ENCODE data around the gene SULT1E1. TPM values are rescaled to one million over a fixed set of nuclear protein-coding genes. Genes with fewer than 3 reads are reported as not detected.

The SULT1E1 gene
- total RNA-seq, 1 donor from 2014 or later = 15.3 TPM

GRCh38 chr4:69860521-69861298, 765 bp upstream of the SULT1E1 start:
- H3K27ac Mint-ChIP-seq = no peak overlapping the region
- no peak overlapping the region for H3K4me3 Mint-ChIP-seq (ENCODE audit: low read depth)
- no peak for DNase-seq (ENCODE audit: low spot score, unreplicated experiment)
- H3K27me3 Mint-ChIP-seq = no peaks in the 10 kb centered on the region
- TF ChIP-seq CTCF (IDR thresholded peaks at IDR 0.05; ENCODE audit: unreplicated experiment) = no peak
- peaks cover 4% of the 10 kb centered on the region for H3K4me1 Mint-ChIP-seq (ENCODE audit: low read depth)
- H3K9me3 Mint-ChIP-seq (ENCODE audit: low read depth) = peaks cover 4% of the 10 kb centered on the region
- H3K36me3 Mint-ChIP-seq (ENCODE audit: insufficient read depth) = no peaks in the 10 kb centered on the region

- Mint-ChIP-seq H3K36me3 (ENCODE audit: insufficient read depth) (no peaks in the 10 kb centered on the region), H3K27ac (no peak overlapping the region), H3K4me1 (ENCODE audit: low read depth) (peaks cover 4% of the 10 kb centered on the region), H3K9me3 (ENCODE audit: low read depth) (peaks cover 4% of the 10 kb centered on the region), H3K27me3 (no peaks in the 10 kb centered on the region), H3K4me3 (ENCODE audit: low read depth) (no peak overlapping the region)
- no peak for DNase-seq (ENCODE audit: low spot score, unreplicated experiment)
- no peak for TF ChIP-seq CTCF (IDR thresholded peaks at IDR 0.05; ENCODE audit: unreplicated experiment)
Measured at GRCh38 chr4:69859140-69859685, 732 bp downstream of the SULT1E1 start.

- no peaks in the 10 kb centered on the region for H3K27me3 Mint-ChIP-seq
- H3K9me3 Mint-ChIP-seq (ENCODE audit: low read depth) = peaks cover 4% of the 10 kb centered on the region
- H3K27ac Mint-ChIP-seq = no peak overlapping the region
- DNase-seq (ENCODE audit: low spot score, unreplicated experiment) = no peak
- no peak overlapping the region for H3K4me3 Mint-ChIP-seq (ENCODE audit: low read depth)
- H3K4me1 Mint-ChIP-seq (ENCODE audit: low read depth) = peaks cover 4% of the 10 kb centered on the region
- TF ChIP-seq CTCF (IDR thresholded peaks at IDR 0.05; ENCODE audit: unreplicated experiment) = no peak
- no peaks in the 10 kb centered on the region for H3K36me3 Mint-ChIP-seq (ENCODE audit: insufficient read depth)
Measured at GRCh38 chr4:69858690-69859089, 1.3 kb downstream of the SULT1E1 start.

GRCh38 chr4:69855822-69856221, 4.1 kb downstream of the SULT1E1 start:
- Mint-ChIP-seq H3K36me3 (ENCODE audit: insufficient read depth) (peaks cover 3% of the 10 kb centered on the region), H3K4me3 (ENCODE audit: low read depth) (no peak overlapping the region), H3K27ac (no peak overlapping the region), H3K27me3 (no peaks in the 10 kb centered on the region), H3K9me3 (ENCODE audit: low read depth) (peaks cover 6% of the 10 kb centered on the region), H3K4me1 (ENCODE audit: low read depth) (no peaks in the 10 kb centered on the region)
- no peak for DNase-seq (ENCODE audit: low spot score, unreplicated experiment)
- no peak for TF ChIP-seq CTCF (IDR thresholded peaks at IDR 0.05; ENCODE audit: unreplicated experiment)

GRCh38 chr4:69849969-69850368, 10.0 kb downstream of the SULT1E1 start:
- DNase-seq (ENCODE audit: low spot score, unreplicated experiment) = no peak
- no peaks in the 10 kb centered on the region for H3K4me1 Mint-ChIP-seq (ENCODE audit: low read depth)
- H3K27me3 Mint-ChIP-seq = no peaks in the 10 kb centered on the region
- no peak for TF ChIP-seq CTCF (IDR thresholded peaks at IDR 0.05; ENCODE audit: unreplicated experiment)
- H3K9me3 Mint-ChIP-seq (ENCODE audit: low read depth) = peaks cover 3% of the 10 kb centered on the region
- no peak overlapping the region for H3K4me3 Mint-ChIP-seq (ENCODE audit: low read depth)
- H3K27ac Mint-ChIP-seq = no peak overlapping the region
- peaks cover 3% of the 10 kb centered on the region for H3K36me3 Mint-ChIP-seq (ENCODE audit: insufficient read depth)

Data from progenitor cell of endocrine pancreas (in vitro differentiated cells).